ENCODE results near the gene CIC. TPM values are rescaled to one million over a fixed set of nuclear protein-coding genes. Genes with fewer than 3 reads are reported as not detected.

The CIC gene
- total and polyA plus RNA-seq, 10 of the 15 experiments (the other 5 are each of a cell fraction or from before 2014, with no cell fraction given): 0.18 to 50.6 (median 7.1) TPM

DNA sequence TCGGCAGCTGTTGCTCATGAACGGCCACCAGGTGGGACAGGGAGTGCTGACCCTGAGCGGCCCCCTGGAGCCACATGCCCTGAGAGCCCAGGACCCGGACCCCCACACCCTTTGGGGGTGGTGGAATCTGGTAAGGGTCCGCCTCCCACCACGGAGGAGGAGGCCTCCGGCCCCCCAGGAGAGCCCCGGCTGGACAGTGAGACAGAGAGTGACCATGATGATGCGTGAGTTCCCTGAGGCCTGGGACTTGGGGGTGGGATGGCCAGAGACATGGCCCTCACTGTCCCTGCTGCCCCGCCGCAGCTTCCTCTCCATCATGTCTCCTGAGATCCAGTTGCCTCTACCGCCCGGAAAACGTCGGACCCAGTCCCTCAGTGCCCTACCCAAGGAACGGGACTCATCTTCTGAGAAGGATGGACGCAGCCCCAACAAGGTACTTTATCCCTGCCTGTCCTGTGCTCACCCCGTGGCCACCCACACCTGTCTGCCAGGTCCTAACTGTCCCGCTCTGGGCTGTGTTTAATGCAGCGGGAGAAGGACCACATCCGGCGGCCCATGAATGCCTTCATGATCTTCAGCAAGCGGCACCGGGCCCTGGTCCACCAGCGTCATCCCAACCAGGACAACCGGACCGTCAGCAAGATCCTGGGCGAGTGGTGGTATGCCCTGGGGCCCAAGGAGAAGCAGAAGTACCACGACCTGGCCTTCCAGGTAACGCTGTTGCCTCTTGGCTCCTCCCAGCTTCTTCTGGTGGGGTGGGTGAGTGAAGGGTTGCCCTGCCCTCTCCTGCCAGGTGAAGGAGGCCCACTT is 18.2 kb downstream of the CIC start:
- FAIRE-seq: no peak
- H4K20me1 ChIP-seq (ENCODE audit: control insufficient read depth, insufficient read depth): no peaks in the 10 kb centered on the region; the same call in 1 of the 2 replicates
- BruUV-seq (replicated peaks): no TSS peak
- CTCF ChIA-PET: interaction anchor here (0.6 to 1.7 kb wide), 3 partner anchors 9 to 102 kb away, joined by 3 to 4 read pairs (median 4); no protein-coding TSS in a partner anchor
- no peak for TF ChIP-seq JUND (IDR thresholded peaks at IDR 0.05; ENCODE audit: low read depth, low read length)
- no peak for TF ChIP-seq MYC (IDR thresholded peaks at IDR 0.05; ENCODE audit: insufficient read depth, insufficient read length, insufficient replicate concordance, low read length, severe bottlenecking)
- TF ChIP-seq, protein P1, sequence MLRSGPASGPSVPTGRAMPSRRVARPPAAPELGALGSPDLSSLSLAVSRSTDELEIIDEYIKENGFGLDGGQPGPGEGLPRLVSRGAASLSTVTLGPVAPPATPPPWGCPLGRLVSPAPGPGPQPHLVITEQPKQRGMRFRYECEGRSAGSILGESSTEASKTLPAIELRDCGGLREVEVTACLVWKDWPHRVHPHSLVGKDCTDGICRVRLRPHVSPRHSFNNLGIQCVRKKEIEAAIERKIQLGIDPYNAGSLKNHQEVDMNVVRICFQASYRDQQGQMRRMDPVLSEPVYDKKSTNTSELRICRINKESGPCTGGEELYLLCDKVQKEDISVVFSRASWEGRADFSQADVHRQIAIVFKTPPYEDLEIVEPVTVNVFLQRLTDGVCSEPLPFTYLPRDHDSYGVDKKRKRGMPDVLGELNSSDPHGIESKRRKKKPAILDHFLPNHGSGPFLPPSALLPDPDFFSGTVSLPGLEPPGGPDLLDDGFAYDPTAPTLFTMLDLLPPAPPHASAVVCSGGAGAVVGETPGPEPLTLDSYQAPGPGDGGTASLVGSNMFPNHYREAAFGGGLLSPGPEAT (IDR thresholded peaks at IDR 0.05; ENCODE audit: low read depth): no peak
- TF ChIP-seq ZNF24 (IDR thresholded peaks at IDR 0.05): no peak
- no peak for TF ChIP-seq IKZF2 (IDR thresholded peaks at IDR 0.05)
- TF ChIP-seq NR2F1 (conservative IDR thresholded peaks at IDR 0.05): no peak
- no peak for TF ChIP-seq POLR2AphosphoS2 (IDR thresholded peaks at IDR 0.05; ENCODE audit: low read depth, low read length)
- POLR2A ChIA-PET: interaction anchor here (0.8 kb wide), 1 partner anchor 9 kb away, joined by 3 read pairs; no protein-coding TSS in a partner anchor
- 93% methylated on average over 30 of the region's 30 CpGs for WGBS (ENCODE audit: insufficient coverage, insufficient replicate concordance, low lambda C conversion rate, missing lambda C conversion rate)
- no peak overlapping the region for H3K4me2 ChIP-seq (ENCODE audit: control insufficient read depth, insufficient read depth)
- intact Hi-C loops (cut with micrococcal nuclease; ENCODE audit: unreplicated experiment) (no loop called here), in situ Hi-C loops (cut with MboI) (no loop called here)
- no peak overlapping the region for H3K4me3 ChIP-seq
- RAD21 ChIA-PET (ENCODE audit: unreplicated experiment): no interaction called here
- peaks cover 27% of the 10 kb centered on the region for H3K4me1 ChIP-seq (ENCODE audit: control insufficient read depth, insufficient read depth, low read length)
- H3K27me3 ChIP-seq (replicated peaks in 1 of 2; ENCODE audit: control insufficient read depth in 2 of 2, insufficient read depth in 2 of 2, low read length in 1 of 2): no peaks in the 10 kb centered on the region
- H3K9me3 ChIP-seq (replicated peaks; ENCODE audit: control insufficient read depth, insufficient read depth, low read length): no peaks in the 10 kb centered on the region
- H3K27ac ChIP-seq (ENCODE audit: control insufficient read depth, insufficient read depth): no peak overlapping the region
- peaks cover 21% of the 10 kb centered on the region for H3K79me2 ChIP-seq (ENCODE audit: control insufficient read depth, insufficient read depth, low read length)
- H3K36me3 ChIP-seq (ENCODE audit: control insufficient read depth in 2 of 2, insufficient read depth in 2 of 2, low read length in 1 of 2): peaks cover 19 to 26% of the 10 kb centered on the region in 2 experiments
- SMC1A ChIA-PET (ENCODE audit: uncharacterized antibody, unreplicated experiment): no interaction called here
- ATAC-seq: no peak
- no peak for DNase-seq (ENCODE audit: low read depth, low spot score)
- H2AFZ ChIP-seq (ENCODE audit: control insufficient read depth, low read depth, low read length): no peak overlapping the region
- no peak overlapping the region for H3K9ac ChIP-seq (ENCODE audit: control insufficient read depth, insufficient read depth, low read length)

Measured in GM12878 (cell line).